Activated B cell treated with CpG ODN at 0.5 μM for 24 hours (primary cell): Measurements from ENCODE around the gene TSSK2. TPM values are rescaled to one million over a fixed set of nuclear protein-coding genes. Genes with fewer than 3 reads are reported as not detected.

Experiments used
- ATAC-seq: fragments of 200-7000 bp; cut with Tn5 transposase; one replicate; pipeline ENCODE4 v1.10.0; 2021; ENCODE audit warnings: low read depth, mild to moderate bottlenecking, moderate library complexity
- CTCF ChIA-PET: fragments of 350-600 bp; sonication (Branson Sonifier 250); formaldehyde crosslinking; loops from one replicate; lab custom pipeline; 2021; ENCODE audit warnings: antibody characterized with exemption; lab: Charles Lee
- POLR2A ChIA-PET: fragments of 350-600 bp; sonication (Branson Sonifier 250); formaldehyde crosslinking; loops from one replicate; lab custom pipeline; 2021; ENCODE audit warnings: antibody characterized with exemption; lab: Charles Lee
- DNase-seq: peaks from one replicate; pipeline ENCODE4 v3.0.0; 2022
- H3K27ac Mint-ChIP-seq: one replicate; pipeline ENCODE4 v1.8.0; 2020; ENCODE audit warnings: mixed read lengths
- H3K27me3 Mint-ChIP-seq: one replicate; pipeline ENCODE4 v1.8.0; 2021; ENCODE audit warnings: mixed read lengths
- H3K36me3 Mint-ChIP-seq: one replicate; pipeline ENCODE4 v1.8.0; 2021; ENCODE audit warnings: low read depth, mixed read lengths
- H3K4me1 Mint-ChIP-seq: one replicate; pipeline ENCODE4 v1.8.0; 2021; ENCODE audit warnings: mixed read lengths
- H3K4me3 Mint-ChIP-seq: one replicate; pipeline ENCODE4 v1.8.0; 2020; ENCODE audit warnings: mild to moderate bottlenecking, mixed read lengths
- H3K9me3 Mint-ChIP-seq: one replicate; pipeline ENCODE4 v1.8.0; 2020; ENCODE audit warnings: mixed read lengths
- CTCF ChIP-seq: fragments of 200-600 bp; IDR thresholded peaks from one replicate; pipeline ENCODE4 v1.8.0; 2022; ENCODE audit warnings: antibody characterized with exemption, mild to moderate bottlenecking
- intact Hi-C: fragments of 100-400 bp; cut with micrococcal nuclease; formaldehyde crosslinking; loops from one replicate; pipeline ENCODE4 v1.15.1; 2024
- total RNA-seq: library from RNA; stranded (reverse); gene quantifications from 2 replicates; pipeline ENCODE4 v1.2.3, GENCODE V29; 2022

The TSSK2 gene
- total RNA-seq, 1 donor from 2014 or later = 0.13 TPM

DNA sequence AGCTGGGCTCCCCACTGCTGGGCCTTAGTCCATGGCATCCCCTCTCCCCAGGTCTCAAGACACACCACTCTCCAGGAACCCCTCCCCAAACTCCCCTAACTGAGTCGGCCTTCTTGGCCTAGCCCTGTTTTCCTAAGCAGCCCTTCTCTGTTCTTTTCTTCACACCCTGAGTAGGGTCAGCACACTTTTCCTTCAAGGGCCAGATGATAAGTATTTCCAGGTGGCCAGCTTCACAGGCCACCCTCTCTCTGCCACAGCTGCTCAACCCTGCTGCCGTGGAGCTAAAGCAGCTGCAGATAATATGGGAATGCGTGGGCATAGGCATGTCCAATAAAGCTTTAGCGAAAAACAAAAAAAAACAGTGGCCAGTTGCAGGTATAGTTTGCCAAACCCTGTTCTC is 33.0 kb upstream of the TSSK2 start:
- TF ChIP-seq CTCF = no peak
- no peak for ATAC-seq
- Mint-ChIP-seq H3K27ac (no peak overlapping the region), H3K9me3 (no peaks in the 10 kb centered on the region), H3K4me3 (no peak overlapping the region), H3K27me3 (no peaks in the 10 kb centered on the region), H3K36me3 (peaks cover 43% of the 10 kb centered on the region), H3K4me1 (peaks cover 8% of the 10 kb centered on the region)
- CTCF ChIA-PET = no interaction called here
- DNase-seq = no peak
- POLR2A ChIA-PET = no interaction called here
- intact Hi-C loops = no loop called here

DNA sequence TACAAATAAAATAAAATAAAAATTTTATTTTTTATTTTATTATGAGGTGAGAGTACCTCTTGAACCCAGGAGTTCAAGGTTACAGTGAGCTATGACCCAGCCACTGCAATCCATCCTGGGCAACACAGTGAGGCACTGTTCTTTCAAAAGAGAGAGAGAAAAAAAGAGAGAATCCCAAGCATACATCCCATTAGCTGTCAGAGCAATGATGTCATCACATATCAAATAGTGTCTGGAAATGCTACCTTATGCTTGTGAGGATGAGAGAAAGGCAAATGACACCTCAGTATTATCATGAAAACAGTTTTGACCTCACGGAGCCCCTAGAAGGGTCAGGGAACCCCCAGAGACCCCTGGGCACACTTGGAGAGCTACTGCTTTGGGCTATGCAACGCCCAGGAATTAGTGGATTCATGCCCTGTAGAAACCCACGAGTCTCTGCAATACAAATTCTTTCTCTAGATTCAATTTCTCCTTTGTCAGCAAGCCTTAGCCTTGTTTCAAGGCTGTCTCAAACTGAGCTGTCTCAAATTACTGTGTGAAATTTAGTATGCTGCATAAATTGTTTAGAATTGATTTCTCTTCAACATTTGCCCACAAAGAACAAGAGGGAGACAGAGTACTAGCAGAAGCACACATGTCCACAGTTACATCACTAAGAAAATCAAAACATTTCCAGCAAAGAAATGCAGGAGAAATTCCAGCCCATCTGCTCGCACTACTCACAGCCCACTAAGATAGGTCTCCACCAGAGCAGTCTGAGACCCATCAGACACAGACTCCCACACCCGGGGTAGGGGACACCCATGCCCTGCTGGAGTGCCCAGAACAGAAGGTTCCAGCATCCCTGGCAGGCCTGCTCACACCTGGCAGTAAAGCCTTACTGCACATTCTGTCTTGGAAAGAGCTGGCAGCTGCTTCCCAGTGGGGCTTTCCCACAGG is 27.0 kb upstream of the TSSK2 start:
- no peaks in the 10 kb centered on the region for H3K27me3 Mint-ChIP-seq
- intact Hi-C loops = no loop called here
- H3K27ac Mint-ChIP-seq = no peak overlapping the region
- CTCF ChIA-PET = no interaction called here
- POLR2A ChIA-PET = interaction anchor here (0.7 kb wide), 1 partner anchor 31 kb away, joined by 4 read pairs; no protein-coding TSS in a partner anchor
- no peak overlapping the region for H3K4me3 Mint-ChIP-seq
- peaks cover 12% of the 10 kb centered on the region for H3K36me3 Mint-ChIP-seq
- no peak for TF ChIP-seq CTCF
- H3K9me3 Mint-ChIP-seq = no peaks in the 10 kb centered on the region
- DNase-seq = no peak
- ATAC-seq = no peak
- peaks cover 33% of the 10 kb centered on the region for H3K4me1 Mint-ChIP-seq

DNA sequence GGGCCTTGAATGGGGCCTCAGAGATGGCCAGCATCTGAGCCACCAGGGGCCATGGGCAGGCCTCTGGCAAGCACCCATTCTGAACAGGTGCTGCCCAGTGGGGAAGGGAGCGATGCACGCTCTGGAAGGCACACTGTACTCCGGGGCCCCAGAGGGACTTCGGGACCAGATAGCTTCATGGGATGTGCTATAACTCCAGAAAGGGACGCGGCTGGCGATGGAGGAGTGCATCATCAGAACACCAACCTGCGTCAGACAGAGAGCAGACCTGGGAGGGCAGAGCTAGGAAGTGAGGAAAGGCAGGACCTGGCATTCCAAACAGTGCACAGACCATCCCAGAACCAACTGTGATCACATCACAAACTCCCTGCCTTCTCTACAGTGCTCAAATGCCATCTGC is 25.7 kb upstream of the TSSK2 start:
- H3K27me3 Mint-ChIP-seq = no peaks in the 10 kb centered on the region
- no peak overlapping the region for H3K4me3 Mint-ChIP-seq
- intact Hi-C loops = no loop called here
- no peak overlapping the region for H3K27ac Mint-ChIP-seq
- ATAC-seq = no peak
- POLR2A ChIA-PET = no interaction called here
- no peak for DNase-seq
- H3K9me3 Mint-ChIP-seq = no peaks in the 10 kb centered on the region
- peaks cover 7% of the 10 kb centered on the region for H3K36me3 Mint-ChIP-seq
- CTCF ChIA-PET = no interaction called here
- H3K4me1 Mint-ChIP-seq = peaks cover 45% of the 10 kb centered on the region
- no peak for TF ChIP-seq CTCF

DNA sequence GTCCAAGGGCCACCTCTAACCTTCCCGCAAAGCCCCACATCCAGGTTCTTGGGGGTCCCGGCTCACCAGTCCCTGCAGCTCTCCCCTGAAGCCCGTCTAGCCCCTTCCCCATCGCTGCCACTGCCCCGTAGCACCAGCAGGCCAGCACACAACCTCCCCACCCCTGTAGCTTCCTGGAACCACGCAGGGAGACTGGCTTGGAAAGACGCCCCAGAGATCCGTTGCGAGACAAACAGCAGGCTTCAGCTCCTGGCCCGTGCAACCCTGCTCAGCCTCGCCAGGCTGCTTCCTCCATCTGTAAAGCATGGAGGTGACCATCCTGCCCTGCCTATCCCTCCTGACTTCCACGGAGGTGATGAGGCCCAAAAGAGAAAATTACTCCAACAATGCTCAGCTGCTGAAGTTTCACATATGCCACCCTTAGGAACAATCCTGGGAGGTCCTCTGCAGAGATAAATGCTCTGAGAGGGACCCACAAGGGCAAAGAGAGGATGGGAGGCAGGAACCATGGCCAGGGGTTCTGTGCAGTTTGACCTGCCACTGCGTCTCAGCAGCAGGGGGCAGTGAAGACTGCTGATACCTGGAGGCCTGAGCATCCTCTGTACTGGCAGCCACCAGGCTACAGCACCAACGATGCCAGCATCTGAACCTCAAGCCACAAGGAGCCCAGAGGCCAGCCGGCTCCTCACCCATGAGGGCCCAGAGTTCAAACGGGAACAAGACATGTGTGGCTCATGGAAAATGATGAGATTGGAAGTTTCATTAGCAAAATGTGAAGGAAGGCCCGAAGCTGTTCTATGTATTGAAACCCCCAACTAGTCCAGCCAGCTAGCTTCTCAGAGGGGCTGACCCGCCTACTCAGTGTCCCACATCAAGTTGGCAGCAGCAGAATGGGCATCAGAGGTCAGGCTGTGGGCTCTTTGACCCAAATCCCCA is 25.0 kb upstream of the TSSK2 start:
- intact Hi-C loops = loop anchor here (1.0 kb wide), 1 partner anchor 524 kb away; no protein-coding TSS in a partner anchor
- Mint-ChIP-seq H3K36me3 (peaks cover 7% of the 10 kb centered on the region), H3K27me3 (no peaks in the 10 kb centered on the region), H3K4me3 (no peak overlapping the region), H3K4me1 (peaks cover 51% of the 10 kb centered on the region), H3K9me3 (no peaks in the 10 kb centered on the region), H3K27ac (no peak overlapping the region)
- TF ChIP-seq CTCF = no peak
- ATAC-seq (peak; percentile 51), DNase-seq (no peak)
- ChIA-PET POLR2A (no interaction called here), CTCF (no interaction called here)
